Stimulated activated CD4-positive, alpha-beta T cell treated with anti-CD3 and anti-CD28 coated beads, Interleukin-15, amount 100 ng/mL, for 48 hours (primary cell): ENCODE data around the gene PGAP6.
"Not testable (repeated sequence)": the region's sequence is repeated elsewhere in the genome, so short reads cannot be mapped to it uniquely, and the experiment has no call there.

ENCODE experiments used
- DNase-seq, 2 donors: peaks; one replicate each; pipeline ENCODE4 v3.0.0-alpha.2; 2020; ENCODE audit warnings: low read depth in 2 of 2

PGAP6 gene, protein sequence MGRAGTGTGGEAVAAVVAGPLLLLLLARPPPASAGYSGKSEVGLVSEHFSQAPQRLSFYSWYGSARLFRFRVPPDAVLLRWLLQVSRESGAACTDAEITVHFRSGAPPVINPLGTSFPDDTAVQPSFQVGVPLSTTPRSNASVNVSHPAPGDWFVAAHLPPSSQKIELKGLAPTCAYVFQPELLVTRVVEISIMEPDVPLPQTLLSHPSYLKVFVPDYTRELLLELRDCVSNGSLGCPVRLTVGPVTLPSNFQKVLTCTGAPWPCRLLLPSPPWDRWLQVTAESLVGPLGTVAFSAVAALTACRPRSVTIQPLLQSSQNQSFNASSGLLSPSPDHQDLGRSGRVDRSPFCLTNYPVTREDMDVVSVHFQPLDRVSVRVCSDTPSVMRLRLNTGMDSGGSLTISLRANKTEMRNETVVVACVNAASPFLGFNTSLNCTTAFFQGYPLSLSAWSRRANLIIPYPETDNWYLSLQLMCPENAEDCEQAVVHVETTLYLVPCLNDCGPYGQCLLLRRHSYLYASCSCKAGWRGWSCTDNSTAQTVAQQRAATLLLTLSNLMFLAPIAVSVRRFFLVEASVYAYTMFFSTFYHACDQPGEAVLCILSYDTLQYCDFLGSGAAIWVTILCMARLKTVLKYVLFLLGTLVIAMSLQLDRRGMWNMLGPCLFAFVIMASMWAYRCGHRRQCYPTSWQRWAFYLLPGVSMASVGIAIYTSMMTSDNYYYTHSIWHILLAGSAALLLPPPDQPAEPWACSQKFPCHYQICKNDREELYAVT

DNA sequence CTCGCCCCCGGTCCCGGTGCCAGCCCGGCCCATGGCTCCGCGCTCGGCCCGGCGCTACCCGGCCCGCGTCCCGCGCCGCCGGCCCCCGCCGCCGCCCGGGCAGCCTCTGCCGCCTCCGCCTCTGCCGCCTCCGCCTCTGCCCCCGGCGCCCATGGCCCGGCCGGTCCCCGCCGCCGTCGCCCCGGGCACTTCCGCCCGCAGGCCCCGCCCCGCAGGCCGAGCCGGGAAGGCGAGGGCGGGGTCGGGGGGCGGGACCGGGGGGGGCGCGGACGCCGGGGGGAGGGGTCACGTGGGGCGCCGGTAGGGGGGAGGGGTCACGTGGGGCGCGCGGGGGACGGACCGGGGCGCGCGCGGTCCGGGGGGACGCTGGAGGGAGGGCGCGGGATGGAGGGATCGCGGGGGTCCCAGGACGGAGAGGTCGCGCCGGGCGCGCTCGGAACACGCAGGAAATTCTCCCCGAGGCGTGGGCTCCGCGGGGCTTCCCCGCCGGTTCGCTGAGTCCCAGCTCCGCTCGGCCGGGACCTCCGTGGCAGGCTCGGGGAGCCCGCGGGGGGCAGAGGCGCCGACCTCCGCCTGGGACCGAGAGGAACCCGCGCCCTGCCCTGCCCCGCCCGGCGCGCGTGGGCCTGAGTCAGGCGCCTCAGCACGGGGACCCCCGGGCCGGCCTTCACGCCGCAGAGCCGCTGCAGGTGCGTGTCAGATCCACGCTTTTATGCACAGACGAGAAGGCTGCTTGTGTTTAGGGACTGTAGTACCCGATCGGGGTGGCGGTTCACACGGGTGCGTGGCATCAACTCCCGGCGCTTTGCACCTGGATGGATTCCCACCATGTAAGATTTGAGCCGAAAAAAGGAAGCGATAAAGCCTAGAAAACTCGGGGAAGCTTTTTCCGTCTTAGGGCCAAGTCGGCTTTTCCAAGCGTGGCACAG is at the start of gene PGAP6:
PGAP6 (minus strand) TSS at position 190 of the 929 bp plus-strand sequence; CDS start at position 33, 157 bp downstream.
- peak in 1 of 2 donors; percentile 55 for DNase-seq

DNA sequence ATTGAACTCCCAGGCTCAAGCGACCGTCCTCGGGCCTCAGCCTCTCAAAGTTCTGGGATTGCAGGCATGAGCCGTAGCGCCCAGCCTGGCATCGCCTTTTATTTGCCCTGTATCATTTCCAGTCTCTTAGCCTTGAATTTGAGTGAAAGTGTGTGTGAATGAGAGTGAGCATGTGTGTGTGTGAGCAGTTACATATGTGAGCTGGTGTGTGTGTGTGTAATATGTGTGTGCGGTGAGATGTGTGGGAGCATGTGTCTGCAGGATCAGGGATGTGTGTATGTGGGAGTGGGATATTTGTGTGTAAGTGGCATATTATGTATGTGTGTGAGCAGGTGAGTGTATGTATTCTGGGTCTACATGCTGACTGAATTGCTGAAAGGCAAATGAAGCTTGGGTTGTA is 49.1 kb upstream of the PGAP6 start:
- DNase-seq = no peak

DNA sequence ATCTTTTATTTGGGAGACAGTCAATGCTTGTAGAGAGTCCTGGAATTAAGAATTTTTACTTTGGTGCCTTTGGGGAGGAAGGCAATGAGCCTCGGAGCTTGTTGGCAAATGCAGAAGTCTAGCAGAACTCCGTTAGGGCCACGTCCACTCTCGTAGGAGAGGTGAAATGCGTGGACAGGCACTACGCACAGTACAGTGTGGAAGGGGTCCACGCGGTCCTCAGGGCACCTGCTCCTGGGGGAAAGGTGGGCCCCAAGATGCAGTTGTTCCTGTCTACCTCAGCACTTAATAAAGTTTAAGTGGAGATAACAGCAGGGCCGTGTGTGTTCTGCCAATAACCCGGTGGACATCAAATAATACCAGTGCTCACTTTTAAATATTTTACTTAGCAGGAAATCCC is 45.5 kb upstream of the PGAP6 start:
- no peak for DNase-seq

DNA sequence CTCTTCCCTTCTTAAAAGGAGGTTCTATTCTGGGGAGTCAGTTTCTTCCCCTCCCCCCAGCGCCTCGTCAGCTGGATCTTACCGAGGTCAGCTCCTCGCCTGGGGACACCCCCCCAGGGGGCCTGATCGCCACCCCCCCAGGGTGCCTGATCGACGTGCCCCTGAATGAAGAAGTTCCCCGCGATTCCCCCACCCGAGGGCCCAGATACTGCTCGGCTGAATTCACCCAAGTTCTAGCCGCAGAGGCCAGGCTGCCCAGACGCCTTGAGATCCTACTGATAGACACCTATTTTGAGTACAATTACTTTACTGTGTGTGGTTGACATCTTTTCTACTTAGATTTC is 45.1 kb upstream of the PGAP6 start:
- DNase-seq = no peak

DNA sequence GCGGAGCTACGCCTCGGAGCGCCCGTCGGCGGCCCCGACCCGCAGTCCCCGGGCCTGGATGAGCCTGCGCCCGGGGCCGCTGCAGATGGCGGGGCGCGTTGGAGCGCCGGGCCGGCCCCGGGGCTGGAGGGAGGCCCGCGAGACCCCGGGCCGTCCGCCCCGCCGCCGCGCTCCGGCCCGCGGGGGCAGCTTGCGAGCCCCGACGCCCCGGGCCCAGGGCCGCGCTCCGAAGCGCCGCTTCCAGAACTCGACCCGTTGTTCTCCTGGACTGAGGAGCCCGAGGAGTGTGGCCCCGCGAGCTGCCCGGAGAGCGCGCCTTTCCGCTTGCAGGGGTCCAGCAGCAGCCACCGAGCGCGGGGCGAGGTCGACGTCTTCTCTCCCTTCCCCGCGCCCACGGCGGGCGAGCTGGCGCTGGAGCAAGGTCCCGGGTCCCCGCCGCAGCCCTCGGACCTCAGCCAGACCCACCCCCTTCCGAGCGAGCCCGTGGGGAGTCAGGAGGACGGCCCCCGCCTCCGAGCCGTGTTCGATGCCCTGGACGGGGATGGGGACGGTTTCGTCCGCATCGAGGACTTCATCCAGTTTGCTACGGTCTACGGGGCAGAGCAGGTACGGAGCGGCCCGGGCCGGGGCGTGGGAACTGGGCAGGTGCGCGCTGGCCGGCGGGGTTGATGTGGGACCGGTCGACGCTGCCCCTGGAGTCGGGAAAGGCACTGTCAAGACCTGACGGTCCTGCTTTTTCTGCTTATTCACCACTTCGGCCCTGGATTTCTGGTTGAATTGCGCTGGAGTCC is 44.5 kb upstream of the PGAP6 start:
- DNase-seq = no peak

DNA sequence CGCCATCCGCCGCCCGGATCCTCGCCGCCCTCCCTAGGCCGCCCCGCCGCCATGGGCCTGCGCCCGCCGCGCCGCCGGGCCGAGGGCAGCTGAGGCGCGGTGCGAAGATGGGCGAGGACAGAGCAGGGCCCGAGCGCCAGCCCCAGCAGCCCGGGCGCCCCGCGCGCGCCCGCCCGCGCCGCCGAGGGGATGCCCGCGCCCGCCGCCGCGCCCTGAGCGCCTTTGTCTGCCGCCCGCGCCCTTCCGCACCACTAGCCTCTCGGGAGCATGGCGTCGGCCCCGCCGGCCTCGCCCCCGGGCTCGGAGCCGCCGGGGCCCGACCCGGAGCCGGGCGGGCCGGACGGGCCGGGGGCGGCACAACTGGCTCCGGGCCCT is 43.9 kb upstream of the PGAP6 start:
- no peak for DNase-seq

DNA sequence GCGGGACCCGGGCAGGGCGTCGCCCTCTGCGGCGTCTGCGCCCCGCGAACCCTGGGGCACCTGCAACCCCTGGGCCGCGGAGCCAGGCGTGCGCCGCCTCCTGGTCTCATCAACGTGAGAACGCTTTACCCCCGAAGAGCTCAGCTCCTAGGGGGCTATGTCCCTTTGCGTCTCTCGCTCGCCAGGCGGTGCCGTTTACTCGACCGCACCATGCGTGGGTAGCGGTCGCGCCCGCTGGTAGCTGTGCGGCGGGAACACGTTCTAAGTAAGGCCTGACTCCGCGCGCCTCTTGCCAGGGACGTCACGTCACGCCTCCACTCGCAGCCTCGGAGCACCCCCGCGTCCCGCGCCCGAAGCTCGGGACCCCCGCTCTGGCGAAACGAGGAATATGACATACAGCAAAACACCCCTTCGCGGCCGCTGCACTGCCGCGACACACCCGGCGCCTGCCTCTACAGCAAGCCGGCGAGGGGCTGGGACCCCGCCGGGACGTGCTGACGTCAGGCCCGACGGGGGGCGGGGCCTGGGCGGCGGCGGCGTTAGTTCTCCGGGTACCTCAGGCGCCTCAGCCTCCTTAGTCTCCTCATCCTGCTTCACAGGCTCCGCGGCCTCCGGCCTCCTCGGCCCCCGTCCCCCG is 43.4 kb upstream of the PGAP6 start, which contains the start of gene RAB11FIP3:
RAB11FIP3 (plus strand) TSS at position 568 of the 637 bp plus-strand sequence. CDS start 358 bp downstream, outside the sequence.
- DNase-seq = peak; percentile 68 to 82

DNA sequence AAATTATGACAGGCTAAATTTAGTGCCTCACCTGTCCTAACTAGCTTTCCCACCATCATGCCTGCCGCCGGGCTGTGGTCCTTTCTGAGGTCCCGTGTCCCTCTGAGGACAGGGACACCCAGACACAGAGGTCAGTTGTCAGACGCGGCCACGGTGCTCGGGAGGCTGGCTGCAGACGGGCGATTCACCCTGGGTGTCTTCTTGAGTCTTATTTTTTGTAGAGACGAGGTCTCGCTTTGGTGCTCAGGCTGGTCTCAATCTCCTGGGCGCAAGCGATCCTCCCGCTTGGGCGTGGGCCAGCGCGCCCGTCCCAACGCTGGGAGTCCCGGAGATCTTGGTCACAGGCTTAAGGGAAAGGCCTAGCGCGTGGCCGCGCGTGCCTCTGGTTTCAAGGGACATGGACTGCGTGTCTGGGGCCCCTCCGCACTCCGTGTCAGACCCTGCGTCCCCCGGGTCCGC is 42.9 kb upstream of the PGAP6 start:
- no peak for DNase-seq

DNA sequence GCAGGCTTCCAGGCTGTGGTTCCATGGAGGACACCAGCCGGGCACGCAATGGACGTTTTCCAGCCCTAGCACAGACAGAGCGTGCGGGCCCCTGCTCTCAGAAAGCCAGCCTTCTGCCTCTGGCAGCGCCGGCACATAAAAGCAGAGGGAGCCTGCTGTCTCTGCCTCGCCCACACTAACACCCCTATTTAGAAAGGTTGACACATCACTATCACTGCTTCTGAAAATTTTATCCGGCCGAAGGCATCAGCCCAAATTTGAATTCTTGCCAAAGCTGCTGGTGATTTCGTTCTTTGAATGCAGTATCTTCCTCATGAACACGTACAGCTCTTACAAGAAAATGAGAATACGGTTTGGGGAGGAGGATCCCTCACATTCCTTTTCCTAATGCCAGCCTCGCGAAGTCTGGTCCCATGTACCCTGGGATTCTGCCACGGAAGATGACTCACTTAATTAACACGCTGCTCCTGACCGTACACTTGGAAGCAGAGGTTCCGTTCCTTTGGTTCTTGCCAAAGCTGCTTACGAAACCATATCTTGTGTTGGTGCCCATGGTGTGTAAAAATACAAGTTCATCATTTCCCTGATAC is 42.4 kb upstream of the PGAP6 start:
- no peak for DNase-seq

DNA sequence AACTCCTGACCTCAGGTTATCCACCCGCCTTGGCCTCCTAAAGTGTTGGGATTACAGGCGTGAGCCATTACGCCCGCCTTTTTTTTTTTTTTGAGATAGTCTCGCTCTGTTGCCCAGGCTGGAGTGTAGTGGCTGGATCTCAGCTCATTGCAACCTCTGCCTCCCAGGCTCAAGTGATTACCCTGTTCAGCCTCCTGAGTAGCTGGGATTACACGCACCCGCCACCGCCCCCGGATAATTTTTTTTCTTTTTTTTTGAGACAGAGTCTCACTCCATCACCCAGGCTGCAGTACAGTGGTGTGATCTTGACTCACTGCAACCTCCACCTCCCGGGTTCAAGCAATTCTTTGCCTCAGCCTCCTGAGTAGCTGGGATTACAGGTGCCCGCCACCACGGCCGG is 40.4 kb upstream of the PGAP6 start:
- DNase-seq = not testable (repeated sequence)

DNA sequence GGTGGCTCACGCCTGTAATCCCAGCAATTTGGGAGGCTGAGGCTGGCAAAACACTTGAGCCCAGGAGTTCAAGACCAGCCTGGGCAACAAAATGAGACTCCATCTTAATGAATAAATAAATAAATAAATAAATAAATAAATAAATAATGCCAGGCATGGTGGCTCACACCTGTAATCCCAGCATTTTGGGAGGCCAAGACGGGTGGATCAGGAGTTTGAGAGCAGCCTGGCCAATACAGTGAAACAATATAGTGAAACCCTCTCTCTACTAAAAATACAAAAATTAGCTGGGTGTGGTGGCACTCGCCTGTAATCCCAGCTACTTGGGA is 33.4 kb upstream of the PGAP6 start:
- not testable (repeated sequence) for DNase-seq

DNA sequence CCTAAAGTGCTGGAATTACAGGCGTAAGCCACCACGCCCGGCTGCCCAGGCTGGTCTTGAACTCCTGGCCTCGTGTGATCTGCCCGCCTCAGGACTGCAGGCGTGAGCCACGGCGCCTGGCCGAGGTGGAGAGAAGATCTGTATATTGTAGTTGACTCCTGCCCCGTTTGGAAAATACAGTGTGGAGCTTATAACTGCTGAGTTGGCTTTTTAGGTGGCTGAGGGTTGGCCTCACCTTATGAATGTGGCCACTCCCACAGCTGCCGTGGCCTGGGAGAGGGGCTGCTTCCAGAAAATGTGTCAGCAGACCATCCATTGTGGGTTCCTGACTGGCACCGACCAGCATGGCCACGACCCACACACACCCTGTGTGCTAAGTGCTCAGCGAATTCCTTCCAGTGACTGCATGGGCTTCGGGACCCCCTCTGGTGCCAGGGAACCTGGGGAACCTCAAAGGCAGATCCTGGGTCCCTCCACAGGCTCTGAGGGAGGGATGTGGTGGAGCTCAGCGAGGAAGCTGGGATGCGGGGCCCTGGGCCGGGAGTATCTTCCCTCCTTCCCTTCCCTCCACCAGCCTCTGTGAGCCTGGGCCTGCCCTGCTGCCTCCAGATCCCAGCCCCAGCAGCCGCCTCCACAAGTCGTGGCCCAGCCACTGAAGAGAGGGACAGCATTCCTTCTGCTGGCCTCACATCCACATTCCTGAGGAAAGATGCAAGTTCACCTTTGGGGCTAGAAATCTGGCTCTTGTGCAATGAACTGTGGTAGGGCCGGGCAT is 32.8 kb upstream of the PGAP6 start:
- DNase-seq = no peak

DNA sequence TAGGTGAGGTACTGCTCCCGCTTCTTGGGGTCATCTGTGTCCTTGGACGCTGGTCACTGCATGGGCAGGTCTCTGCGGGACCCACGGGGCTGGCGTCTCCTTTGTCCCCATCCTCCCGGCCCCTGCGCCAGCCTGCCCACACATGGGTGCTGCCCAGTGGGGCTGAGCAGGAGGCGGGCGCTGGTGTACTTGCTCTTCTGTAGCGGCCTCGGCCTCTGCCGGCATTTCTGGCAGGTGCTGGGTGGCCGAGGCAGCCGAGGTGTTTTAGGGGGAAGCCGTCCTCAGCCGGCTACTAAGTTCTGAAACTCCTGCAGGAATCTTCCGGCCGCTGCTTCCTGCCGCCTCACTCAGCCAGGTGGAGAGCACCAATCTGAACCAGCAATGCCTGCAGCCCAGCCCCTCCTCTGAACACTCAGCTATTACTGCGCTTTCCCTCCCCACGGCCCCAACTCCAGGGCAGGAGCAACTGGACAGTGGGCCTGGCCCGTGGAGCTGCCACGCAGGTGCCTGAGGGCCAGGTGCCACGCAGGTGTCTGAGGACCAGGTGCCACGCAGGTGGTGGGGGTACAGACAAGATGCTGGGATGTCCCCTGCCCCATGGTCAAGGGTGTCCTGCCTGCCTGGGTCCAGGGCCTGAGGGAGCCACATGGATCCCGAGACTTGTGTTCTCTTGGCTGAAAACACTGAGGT is 29.9 kb upstream of the PGAP6 start:
- DNase-seq = no peak

DNA sequence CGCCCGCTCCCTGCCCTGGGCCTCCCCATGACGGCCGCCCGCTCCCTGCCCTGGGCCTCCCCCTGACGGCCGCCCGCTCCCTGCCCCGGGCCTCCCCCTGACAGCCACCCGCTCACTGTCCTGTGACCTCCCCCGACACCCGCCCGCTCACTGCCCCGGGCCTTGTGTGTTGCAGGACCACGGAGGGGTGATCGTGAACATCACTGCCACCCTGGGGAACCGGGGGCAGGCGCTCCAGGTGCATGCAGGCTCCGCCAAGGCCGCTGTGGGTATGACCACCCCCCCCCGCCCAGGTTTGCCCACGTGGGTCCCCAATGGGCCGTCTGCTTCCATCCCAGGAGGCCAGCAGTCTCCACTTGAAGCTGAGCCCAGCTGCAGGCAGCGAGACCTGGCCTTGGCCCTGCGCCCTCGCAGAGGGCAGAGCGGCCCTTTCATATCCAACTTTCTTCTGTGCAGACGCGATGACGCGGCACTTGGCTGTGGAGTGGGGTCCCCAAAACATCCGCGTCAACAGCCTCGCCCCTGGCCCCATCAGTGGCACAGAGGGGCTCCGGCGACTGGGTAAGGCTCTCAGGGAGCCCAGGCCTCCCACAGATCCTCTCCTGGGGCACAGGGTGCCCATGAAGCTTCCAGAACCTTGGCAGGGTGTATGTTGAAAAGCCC is 28.9 kb upstream of the PGAP6 start:
- DNase-seq = no peak

DNA sequence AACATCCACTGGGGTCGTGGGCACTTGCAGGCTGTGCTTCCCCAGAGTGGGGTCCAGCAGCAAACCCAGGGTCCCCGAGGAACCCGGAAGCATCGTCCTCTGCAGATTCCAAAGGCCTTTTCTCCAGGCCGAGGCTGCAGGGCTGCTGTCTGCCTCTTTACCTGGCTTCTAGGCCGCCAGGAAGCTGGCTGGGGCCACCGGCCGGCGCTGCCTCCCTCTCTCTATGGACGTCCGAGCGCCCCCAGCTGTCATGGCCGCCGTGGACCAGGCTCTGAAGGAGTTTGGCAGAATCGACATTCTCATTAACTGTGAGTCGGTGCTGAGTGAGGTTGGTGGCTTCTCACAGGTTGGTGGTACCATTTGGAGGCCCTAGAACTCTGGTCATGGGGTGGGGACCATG is 25.5 kb upstream of the PGAP6 start:
- no peak for DNase-seq

DNA sequence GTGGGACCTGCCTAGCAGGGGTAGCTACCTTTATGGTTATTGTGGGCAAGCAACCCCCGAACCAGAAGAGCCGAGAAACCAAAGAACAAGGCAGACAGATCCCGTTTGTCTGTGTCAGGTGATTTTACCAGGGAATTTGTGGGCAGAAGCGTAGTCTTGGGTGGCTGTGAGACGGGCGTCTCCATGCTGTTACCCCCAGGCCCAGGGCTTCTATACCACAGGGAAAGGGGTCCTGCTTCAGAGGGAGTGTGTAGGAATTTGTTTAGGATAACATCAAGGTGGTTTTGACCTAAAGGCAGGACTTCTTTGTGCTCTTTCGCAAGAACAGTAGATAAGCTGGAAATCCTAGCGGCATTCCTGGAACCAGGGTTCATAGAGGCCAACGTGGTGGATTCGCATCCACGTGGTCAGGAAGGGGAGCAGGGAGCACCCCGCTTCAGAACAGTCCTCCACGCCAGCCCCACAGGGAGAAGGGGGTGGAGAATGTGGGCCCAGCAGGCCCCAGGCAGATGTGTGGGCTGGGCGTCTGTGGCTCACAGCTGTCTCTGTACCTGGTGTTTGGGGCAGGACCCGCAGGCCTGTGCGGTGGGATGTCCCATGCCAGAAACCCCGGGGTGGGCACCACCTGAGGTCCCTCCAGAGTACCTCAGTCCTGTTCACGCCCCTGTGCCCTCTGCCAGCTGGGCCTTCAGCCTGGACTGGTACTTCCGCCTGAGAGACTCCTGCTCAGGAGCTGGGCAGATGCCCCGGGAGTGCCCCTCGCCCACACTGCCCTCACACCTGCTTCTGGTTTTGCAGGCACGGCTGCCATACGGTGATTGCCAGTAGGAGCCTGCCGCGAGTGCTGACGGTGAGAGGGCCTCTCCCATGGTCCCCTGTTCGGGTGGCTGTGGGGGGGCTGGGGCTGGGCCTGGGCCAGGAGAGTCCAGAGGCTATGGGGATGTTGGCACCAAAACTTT is 24.0 kb upstream of the PGAP6 start:
- no peak for DNase-seq

DNA sequence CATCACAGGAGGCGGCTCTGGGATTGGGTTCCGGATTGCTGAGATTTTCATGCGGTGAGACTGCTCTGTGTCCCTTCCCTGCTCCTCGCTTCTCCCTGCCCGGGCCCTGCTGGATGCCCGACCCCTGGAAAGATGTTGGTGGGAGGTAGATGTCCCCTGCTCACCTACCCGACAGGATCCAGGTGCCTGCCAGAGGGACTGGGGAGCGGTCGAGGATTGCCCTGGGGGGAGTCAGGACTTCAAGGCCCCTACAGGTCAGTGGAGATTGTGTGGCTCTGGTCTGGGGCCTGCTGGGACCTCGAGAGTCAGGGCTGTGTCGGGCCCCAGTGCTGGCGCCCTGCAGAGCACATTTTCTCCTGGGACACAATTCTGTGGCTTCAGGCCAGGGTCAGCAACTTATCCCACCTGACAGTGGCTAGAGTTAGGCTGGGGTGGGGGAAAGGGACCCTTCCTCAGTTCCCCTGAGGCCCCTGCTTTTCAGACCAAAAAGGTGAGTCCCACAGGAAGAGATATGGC is 23.3 kb upstream of the PGAP6 start:
- no peak for DNase-seq
